ENCODE measurements around the gene ZBTB8A. TPM values are rescaled to one million over a fixed set of nuclear protein-coding genes. Genes with fewer than 3 reads are reported as not detected.

ZBTB8A gene
- total RNA-seq, 1 donor from 2014 or later: 0.11 TPM

DNA sequence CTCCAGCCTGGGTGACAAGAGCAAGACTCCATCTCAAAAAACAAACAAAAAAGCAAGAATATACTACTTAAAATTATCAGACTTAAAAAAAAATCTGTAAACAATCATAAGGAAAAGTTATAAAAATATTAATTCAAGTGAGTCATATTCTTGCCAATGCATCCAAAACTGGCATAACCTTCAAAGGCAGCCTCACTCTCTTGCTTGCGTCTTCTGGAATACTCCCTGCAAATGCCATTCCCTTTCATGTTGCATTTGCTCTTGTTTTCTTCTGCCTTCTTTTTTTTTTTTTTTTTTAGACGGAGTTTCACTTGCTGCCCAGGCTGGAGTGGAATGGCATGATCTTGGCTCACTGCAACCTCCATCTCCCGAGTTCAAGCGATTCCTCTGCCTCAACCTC is 32.2 kb upstream of the ZBTB8A start:
- no peaks in the 10 kb centered on the region for H3K36me3 Mint-ChIP-seq (ENCODE audit: low read depth)
- no peak for ATAC-seq (ENCODE audit: low read depth)

DNA sequence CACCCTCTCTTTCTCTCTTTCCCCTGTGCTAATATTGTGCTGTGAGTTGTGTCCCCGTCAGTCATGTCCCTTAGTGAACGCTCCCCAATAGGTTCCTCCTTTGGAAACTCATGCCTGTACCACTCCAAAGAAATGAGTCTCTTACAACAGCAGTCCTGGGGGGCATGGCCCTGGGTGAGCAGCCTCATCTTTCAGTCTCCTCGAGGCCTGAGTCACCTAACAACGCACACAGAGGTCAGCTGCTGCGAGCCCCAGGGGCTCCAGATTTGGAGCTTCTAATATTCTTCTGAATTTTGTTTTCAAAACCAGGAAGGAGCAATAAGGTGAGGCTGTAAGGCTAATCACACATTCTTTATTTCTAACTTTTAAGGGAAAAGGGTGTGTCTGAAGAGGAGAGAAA is 30.5 kb upstream of the ZBTB8A start:
- Mint-ChIP-seq H3K27ac (no peak overlapping the region), H3K27me3 (peaks cover 23% of the 10 kb centered on the region), H3K4me3 (no peak overlapping the region), H3K9me3 (no peaks in the 10 kb centered on the region), H3K36me3 (ENCODE audit: low read depth) (no peaks in the 10 kb centered on the region), H3K4me1 (no peaks in the 10 kb centered on the region)
- ATAC-seq (ENCODE audit: low read depth) (no peak), DNase-seq (no peak)
- POLR2A ChIA-PET: no interaction called here
- intact Hi-C loops (cut with micrococcal nuclease): no loop called here
- CTCF ChIA-PET: no interaction called here
- TF ChIP-seq, protein P1, sequence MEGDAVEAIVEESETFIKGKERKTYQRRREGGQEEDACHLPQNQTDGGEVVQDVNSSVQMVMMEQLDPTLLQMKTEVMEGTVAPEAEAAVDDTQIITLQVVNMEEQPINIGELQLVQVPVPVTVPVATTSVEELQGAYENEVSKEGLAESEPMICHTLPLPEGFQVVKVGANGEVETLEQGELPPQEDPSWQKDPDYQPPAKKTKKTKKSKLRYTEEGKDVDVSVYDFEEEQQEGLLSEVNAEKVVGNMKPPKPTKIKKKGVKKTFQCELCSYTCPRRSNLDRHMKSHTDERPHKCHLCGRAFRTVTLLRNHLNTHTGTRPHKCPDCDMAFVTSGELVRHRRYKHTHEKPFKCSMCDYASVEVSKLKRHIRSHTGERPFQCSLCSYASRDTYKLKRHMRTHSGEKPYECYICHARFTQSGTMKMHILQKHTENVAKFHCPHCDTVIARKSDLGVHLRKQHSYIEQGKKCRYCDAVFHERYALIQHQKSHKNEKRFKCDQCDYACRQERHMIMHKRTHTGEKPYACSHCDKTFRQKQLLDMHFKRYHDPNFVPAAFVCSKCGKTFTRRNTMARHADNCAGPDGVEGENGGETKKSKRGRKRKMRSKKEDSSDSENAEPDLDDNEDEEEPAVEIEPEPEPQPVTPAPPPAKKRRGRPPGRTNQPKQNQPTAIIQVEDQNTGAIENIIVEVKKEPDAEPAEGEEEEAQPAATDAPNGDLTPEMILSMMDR (IDR thresholded peaks at IDR 0.05): no peak

More for the DNA sequence above, 32.2 kb upstream of the ZBTB8A start:
- TF ChIP-seq, protein P1 (IDR thresholded peaks at IDR 0.05): no peak
- no peak for DNase-seq
- Mint-ChIP-seq H3K27ac (no peak overlapping the region), H3K9me3 (no peaks in the 10 kb centered on the region), H3K4me1 (no peaks in the 10 kb centered on the region), H3K4me3 (no peak overlapping the region), H3K27me3 (peaks cover 22% of the 10 kb centered on the region)
- CTCF ChIA-PET: no interaction called here
- POLR2A ChIA-PET: no interaction called here
- intact Hi-C loops (cut with micrococcal nuclease): no loop called here

DNA sequence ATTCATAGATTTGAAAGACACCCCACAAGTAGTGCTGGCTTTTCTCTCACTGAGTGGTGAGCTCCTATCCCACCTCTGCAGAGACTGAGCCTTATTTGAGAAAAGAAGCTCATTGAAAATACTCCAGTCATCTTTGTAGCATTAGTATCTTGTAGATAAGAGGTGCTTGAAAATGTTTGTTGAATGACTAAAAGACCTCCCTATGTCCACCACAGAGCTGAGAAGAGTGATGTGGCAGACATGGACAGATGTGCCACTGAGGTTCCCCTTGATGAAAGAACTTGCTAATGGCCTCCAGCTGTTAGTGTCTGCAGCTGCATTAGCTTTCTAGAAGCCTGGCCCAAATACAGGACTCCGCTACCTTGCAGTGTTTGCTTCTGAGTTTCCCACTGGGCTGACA is 29.3 kb upstream of the ZBTB8A start:
- POLR2A ChIA-PET: no interaction called here
- H3K27ac Mint-ChIP-seq: no peak overlapping the region

DNA sequence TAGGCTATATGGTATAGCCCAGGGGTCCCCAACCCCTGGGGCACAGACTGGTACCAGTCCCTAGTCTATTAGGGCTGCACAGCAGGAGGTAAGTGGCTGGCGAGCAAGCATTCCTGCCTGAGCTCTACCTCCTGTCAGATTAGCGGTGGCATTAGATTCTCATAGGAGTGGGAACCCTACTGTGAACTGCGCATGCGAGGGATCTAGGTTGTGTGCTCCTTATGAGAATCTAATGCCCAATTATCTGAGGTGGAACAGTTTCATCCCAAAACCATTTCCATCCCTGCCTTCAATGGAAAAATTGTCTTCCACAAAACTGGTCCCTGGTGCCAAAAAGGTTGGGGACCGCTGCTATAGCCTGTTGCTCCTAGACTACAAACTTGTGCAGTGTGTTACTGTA is 22.8 kb upstream of the ZBTB8A start:
- ATAC-seq (ENCODE audit: low read depth): no peak
- POLR2A ChIA-PET: no interaction called here
- H3K27me3 Mint-ChIP-seq: peaks cover 7% of the 10 kb centered on the region
- peaks cover 5% of the 10 kb centered on the region for H3K4me1 Mint-ChIP-seq
- intact Hi-C loops (cut with micrococcal nuclease): no loop called here
- no peaks in the 10 kb centered on the region for H3K9me3 Mint-ChIP-seq
- TF ChIP-seq, protein P1 (IDR thresholded peaks at IDR 0.05): no peak
- no peak for DNase-seq
- H3K4me3 Mint-ChIP-seq: no peak overlapping the region
- CTCF ChIA-PET: interaction anchor here (0.7 kb wide), 1 partner anchor 541 kb away, joined by 3 read pairs; no protein-coding TSS in a partner anchor
- H3K27ac Mint-ChIP-seq: no peak overlapping the region
- no peaks in the 10 kb centered on the region for H3K36me3 Mint-ChIP-seq (ENCODE audit: low read depth)

More for the DNA sequence above, 29.3 kb upstream of the ZBTB8A start:
- Mint-ChIP-seq H3K36me3 (ENCODE audit: low read depth) (no peaks in the 10 kb centered on the region), H3K9me3 (no peaks in the 10 kb centered on the region), H3K4me3 (no peak overlapping the region), H3K4me1 (no peaks in the 10 kb centered on the region), H3K27me3 (peaks cover 22% of the 10 kb centered on the region)
- DNase-seq: no peak
- CTCF ChIA-PET: no interaction called here
- TF ChIP-seq, protein P1 (IDR thresholded peaks at IDR 0.05): no peak
- intact Hi-C loops (cut with micrococcal nuclease): no loop called here
- ATAC-seq (ENCODE audit: low read depth): no peak

GRCh38 chr1:32518976-32519375 is 20.3 kb upstream of the ZBTB8A start:
- ATAC-seq (ENCODE audit: low read depth) (no peak), DNase-seq (no peak)
- intact Hi-C loops (cut with micrococcal nuclease): no loop called here
- H3K9me3 Mint-ChIP-seq: no peaks in the 10 kb centered on the region
- no peaks in the 10 kb centered on the region for H3K36me3 Mint-ChIP-seq (ENCODE audit: low read depth)
- peaks cover 2% of the 10 kb centered on the region for H3K27me3 Mint-ChIP-seq
- ChIA-PET POLR2A (interaction anchor here (0.6 kb wide), 1 partner anchor 131 kb away, joined by 6 read pairs; no protein-coding TSS in a partner anchor), CTCF (interaction anchor here (0.7 to 2.4 kb wide), 4 partner anchors 17 to 353 kb away, joined by 3 to 7 read pairs (median 6); no protein-coding TSS in a partner anchor)
- TF ChIP-seq, protein P1 (IDR thresholded peaks at IDR 0.05): no peak
- no peak overlapping the region for H3K27ac Mint-ChIP-seq
- peaks cover 5% of the 10 kb centered on the region for H3K4me1 Mint-ChIP-seq
- no peak overlapping the region for H3K4me3 Mint-ChIP-seq
